Fibroblast of lung (primary cell): Measurements from ENCODE around the gene AOC3.

Experiments used
- CTCF ChIP-seq, 2 donors: IDR thresholded peaks in 1 of 2; conservative IDR thresholded peaks in 1 of 2; 1 replicate in 1 of 2; 2 replicates in 1 of 2; pipeline ENCODE4 v1.5.1; 2011 to 2012; ENCODE audit warnings: low read length in 2 of 2, control low read depth in 1 of 2, inconsistent platforms in 1 of 2, low read depth in 1 of 2, mild to moderate bottlenecking in 1 of 2
- EZH2 ChIP-seq: IDR thresholded peaks from 2 replicates; pipeline ENCODE4 v1.5.1; 2012; ENCODE audit warnings: low read length, control low read depth, mild to moderate bottlenecking; ENCODE audit errors: missing control alignments

GRCh38 chr17:42865638-42866094, 14.7 kb downstream of the AOC3 start:
- no peak for TF ChIP-seq CTCF (conservative IDR thresholded peaks at IDR 0.05 in 1 of 2, IDR thresholded peaks at IDR 0.05 in 1 of 2; ENCODE audit: low read depth in 1 of 2, low read length in 2 of 2)
- TF ChIP-seq EZH2: no peak
